NCI-H748 (cell line): ENCODE data around the gene AQP12A.

Experiments
- DNase-seq: peaks from one replicate; lab custom pipeline; 2025; ENCODE audit not compliant: unreplicated experiment; lab: John Stamatoyannopoulos, UW

Gene AQP12A

DNA sequence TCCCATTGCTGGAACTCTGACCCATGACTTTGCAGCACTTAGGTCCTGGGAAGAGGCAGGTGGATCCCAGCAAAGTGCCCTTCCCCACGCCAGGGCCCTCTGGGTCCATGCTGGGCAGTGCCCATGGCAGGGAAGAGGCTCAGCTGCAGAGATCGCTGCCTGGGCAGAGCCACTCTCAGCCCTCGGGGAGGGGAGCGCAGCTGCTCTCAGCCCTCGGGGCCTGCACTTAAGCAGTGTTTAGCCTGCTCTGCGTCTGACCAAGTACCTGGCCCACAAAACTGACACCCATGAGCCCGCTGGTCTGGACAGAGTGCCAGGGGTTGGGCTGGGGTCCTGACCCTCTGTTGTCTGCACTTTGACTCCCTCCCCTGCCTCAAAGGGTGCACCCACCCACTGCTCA, 46.3 kb downstream of the AQP12A start:
- no peak for DNase-seq

DNA sequence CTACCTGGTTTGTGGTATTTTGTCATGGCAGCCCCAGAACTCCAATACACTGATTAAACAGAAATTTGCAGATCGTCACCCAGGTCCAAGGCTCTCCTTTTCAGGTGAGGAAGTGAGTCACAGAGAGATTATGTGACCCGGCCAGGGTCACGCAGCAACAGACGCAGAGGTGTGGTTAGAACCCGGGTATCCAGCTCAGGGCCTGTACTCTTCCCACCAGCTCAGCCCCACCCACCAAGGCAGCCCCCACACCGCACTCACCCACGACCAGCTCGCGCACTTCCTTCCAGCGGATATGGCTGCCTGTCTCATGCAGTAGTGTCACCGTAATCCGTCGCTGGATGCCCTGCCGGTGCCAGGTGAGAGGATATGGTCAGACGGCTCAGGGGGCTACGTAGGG, 48.1 kb downstream of the AQP12A start:
- DNase-seq: no peak

DNA sequence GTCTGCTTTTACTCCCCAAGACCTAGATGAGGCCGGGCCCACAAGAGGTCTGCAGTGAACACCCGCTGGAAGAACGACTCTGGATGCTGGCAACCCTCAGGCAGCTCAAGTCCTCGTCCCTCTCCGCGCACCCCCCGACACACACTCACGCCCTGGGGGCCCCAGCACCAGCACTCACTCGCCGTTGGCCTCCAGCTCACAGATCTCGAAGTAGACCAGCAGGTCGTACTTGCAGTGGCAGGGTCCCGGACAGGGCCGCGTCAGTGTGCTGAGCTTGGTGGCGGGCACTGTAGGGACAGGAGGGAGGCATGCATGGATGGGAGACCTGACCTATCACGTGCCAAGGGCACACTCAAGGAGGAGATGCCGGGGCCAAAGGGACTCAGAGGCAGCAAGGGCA, 49.4 kb downstream of the AQP12A start:
- DNase-seq: no peak

DNA sequence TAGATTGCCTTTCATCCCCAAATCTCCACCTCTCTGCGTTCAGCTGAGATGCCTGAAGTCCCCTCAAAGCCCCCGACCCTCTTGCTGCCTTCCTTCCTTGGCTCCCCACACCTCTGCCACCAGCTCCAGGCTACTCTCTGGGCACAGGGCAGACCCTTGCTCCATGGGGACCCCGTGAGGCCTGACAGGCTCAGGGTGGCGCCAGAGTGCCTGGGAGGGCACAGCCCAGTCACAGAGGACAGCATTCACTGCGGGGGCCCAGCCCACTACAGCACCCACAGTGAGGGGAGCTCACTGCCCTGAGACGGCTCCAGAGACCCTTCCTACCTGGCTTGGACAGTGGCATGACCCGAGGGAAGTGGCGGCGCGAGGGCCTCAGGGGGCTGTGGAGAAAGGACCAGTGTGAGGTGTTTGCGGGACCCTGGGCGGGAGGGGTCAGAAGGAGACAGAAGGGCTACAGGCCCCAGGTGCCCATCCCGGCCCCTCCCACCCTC, 51.0 kb downstream of the AQP12A start:
- no peak for DNase-seq

DNA sequence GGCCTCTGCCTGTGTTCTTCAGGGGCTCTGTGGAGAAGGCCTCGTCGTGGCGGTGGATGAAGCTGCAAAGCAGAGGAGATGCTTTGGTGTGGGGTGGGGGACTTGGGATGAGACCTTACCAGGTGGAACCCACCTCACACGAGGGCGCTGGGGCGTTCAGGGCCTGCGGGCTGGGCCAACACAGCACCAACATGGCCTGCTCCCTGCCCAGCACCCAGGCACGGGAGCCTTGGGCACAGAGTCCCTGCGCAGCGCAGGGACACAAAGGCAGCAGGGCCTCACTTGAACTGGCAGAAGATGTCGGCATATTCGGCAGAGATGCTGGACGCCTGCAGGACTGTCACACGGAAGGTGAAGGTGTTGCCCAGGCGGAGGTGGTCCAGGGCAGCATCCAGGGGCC, 53.8 kb downstream of the AQP12A start:
- no peak for DNase-seq

DNA sequence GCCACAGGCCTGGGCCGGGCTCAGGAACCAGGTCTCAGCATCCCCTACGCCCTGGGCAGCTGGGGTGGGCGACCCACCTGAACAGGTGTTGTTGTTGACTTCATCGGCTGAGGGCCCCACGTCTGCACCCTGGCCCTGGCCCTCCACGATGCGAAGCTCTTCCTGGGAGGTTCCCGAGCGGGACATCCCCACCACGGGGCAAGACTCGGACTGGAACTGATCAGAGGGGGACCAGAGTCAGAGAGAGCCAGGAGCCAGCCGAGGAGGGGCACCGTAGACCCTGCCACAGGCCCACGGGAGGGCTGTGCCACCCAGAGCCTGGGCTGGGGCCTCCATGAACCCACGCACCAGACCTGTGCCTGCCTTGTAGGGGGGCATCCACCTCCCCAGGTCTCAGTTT, 54.3 kb downstream of the AQP12A start:
- no peak for DNase-seq

DNA sequence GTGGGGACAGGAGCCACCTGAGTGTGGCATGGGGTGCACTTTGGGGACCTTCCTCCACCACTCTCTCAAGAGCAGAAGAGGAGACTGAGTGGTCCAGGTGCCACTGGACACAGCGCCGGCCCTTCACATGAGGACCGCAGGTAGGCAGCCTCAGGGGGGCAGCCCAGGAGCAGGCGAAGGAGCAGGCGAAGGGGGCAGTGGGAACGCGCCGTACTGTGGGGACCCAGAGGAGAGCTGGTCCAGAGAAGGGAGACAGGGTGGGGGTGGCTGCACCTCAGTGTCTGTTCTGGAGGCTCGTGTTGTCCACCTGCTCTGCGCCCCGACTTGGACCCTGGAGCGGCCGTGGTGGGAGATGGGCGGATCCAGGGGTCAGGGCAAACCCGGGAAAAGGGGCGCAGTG, 55.0 kb downstream of the AQP12A start:
- no peak for DNase-seq

DNA sequence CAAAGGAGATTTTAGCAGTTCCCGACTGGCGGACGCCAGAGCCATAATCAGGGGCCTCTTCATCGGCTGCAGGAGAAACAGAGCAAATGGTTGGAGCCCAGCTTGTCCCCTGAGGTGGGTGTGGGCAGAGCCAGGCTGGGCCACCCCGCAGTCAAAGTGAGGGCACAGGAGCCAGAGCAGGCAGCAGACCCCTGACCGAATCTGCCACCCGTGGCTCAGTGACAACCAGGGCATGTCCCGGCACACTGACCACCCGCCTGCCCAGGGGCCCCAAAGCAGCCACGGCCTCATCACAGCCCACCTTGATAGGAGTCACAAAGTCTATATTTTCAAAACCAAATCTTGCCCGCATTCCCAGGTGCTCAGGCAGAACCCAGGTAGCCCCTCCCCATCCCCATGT, 55.6 kb downstream of the AQP12A start:
- DNase-seq: no peak
